Hepatocyte (in vitro differentiated cells): Measurements from ENCODE around the gene TENM4. TPM values are rescaled to one million over a fixed set of nuclear protein-coding genes. Genes with fewer than 3 reads are reported as not detected.

Experiments used
- DNase-seq: peaks from one replicate; pipeline ENCODE4 v3.0.0-alpha.2; 2016; ENCODE audit warnings: low spot score
- H2AFZ ChIP-seq: fragments of 200-600 bp; sonication (generic); 2 replicates; pipeline ENCODE4 v1.6.0; 2016; ENCODE audit warnings: antibody characterized with exemption, mild to moderate bottlenecking
- H3K27ac ChIP-seq: fragments of 200-600 bp; sonication (generic); 2 replicates; pipeline ENCODE4 v1.5.1; 2016; ENCODE audit warnings: mild to moderate bottlenecking
- H3K27me3 ChIP-seq: fragments of 200-600 bp; sonication (generic); 2 replicates; pipeline ENCODE4 v1.6.1; 2016
- H3K36me3 ChIP-seq: fragments of 200-600 bp; sonication (generic); replicated peaks from 2 replicates; pipeline ENCODE4 v1.5.1; 2016; ENCODE audit warnings: low read depth; ENCODE audit not compliant: insufficient read depth
- H3K4me1 ChIP-seq: fragments of 200-600 bp; sonication (generic); 2 replicates; pipeline ENCODE4 v1.5.1; 2016; ENCODE audit warnings: mild to moderate bottlenecking, moderate library complexity; ENCODE audit not compliant: insufficient read depth
- H3K4me2 ChIP-seq: fragments of 200-600 bp; sonication (generic); 2 replicates; pipeline ENCODE4 v1.6.0; 2016
- H3K4me3 ChIP-seq: fragments of 200-600 bp; sonication (generic); 2 replicates; pipeline ENCODE4 v1.5.1; 2016; ENCODE audit warnings: mild to moderate bottlenecking
- H3K79me2 ChIP-seq: fragments of 200-600 bp; sonication (generic); 2 replicates; pipeline ENCODE4 v1.6.0; 2017; ENCODE audit warnings: mild to moderate bottlenecking
- H3K9me2 ChIP-seq: fragments of 200-600 bp; sonication (generic); replicated peaks from 2 replicates; pipeline ENCODE4 v1.6.0; 2017; ENCODE audit warnings: mild to moderate bottlenecking; ENCODE audit not compliant: insufficient read depth
- H3K9me3 ChIP-seq: fragments of 200-600 bp; sonication (generic); 2 replicates; pipeline ENCODE4 v1.5.1; 2016; ENCODE audit warnings: low read depth, mild to moderate bottlenecking
- H4K20me1 ChIP-seq: fragments of 200-600 bp; sonication (generic); 2 replicates; pipeline ENCODE4 v1.6.0; 2016; ENCODE audit warnings: mild to moderate bottlenecking; ENCODE audit not compliant: insufficient read depth, poor library complexity, severe bottlenecking
- CTCF ChIP-seq: fragments of 200-600 bp; sonication (generic); IDR thresholded peaks from 2 replicates; pipeline ENCODE4 v1.5.1; 2016; ENCODE audit warnings: antibody characterized with exemption, mild to moderate bottlenecking; ENCODE audit not compliant: poor library complexity
- EZH2 ChIP-seq: fragments of 200-600 bp; sonication (generic); IDR thresholded peaks from 2 replicates; pipeline ENCODE4 v1.6.1; 2016; ENCODE audit warnings: antibody characterized with exemption, mild to moderate bottlenecking, borderline replicate concordance
- EZH2phosphoT487 ChIP-seq: fragments of 200-600 bp; sonication (generic); IDR thresholded peaks from one replicate; pipeline ENCODE4 v1.6.1; 2018; ENCODE audit warnings: antibody characterized with exemption, mild to moderate bottlenecking, low read depth, moderate library complexity; ENCODE audit not compliant: unreplicated experiment, severe bottlenecking
- WGBS: methylation state at CpG from one replicate; pipeline ENCODE4 v1.1.6; 2016; ENCODE audit warnings: low lambda C conversion rate; ENCODE audit errors: missing lambda C conversion rate; 5-methylcytosine and 5-hydroxymethylcytosine counted together
- polyA plus RNA-seq: library from polyadenylated mRNA; unstranded; fragments of >200 nt; fragmentation: Nextera tagmentation; extraction: Ambion mirVana; gene quantifications from 2 replicates; pipeline ENCODE4 v1.2.1, GENCODE V29; 2016
- total RNA-seq: library from RNA; depleted of rRNA; stranded (reverse); fragments of >200 nt; gene quantifications from 2 replicates; pipeline ENCODE4 v1.2.3, GENCODE V29; 2014

Gene TENM4
- total and polyA plus RNA-seq, 2 experiments from 2014 or later = 18.4 to 18.7 TPM

GRCh38 chr11:78791964-78792363 is 648.9 kb downstream of the TENM4 start:
- TF ChIP-seq CTCF (no peak), EZH2phosphoT487 (no peak), EZH2 (no peak)
- no peak overlapping the region for H3K4me2 ChIP-seq
- H4K20me1 ChIP-seq = no peaks in the 10 kb centered on the region
- H3K9me2 ChIP-seq = no peaks in the 10 kb centered on the region
- no peaks in the 10 kb centered on the region for H3K27me3 ChIP-seq
- H3K4me1 ChIP-seq = peaks cover 5% of the 10 kb centered on the region
- H3K36me3 ChIP-seq = no peaks in the 10 kb centered on the region
- H3K27ac ChIP-seq = peak overlapping the region; percentile 69
- H2AFZ ChIP-seq = no peak overlapping the region
- H3K9me3 ChIP-seq = no peaks in the 10 kb centered on the region
- H3K79me2 ChIP-seq = no peaks in the 10 kb centered on the region
- H3K4me3 ChIP-seq = no peak overlapping the region
- no peak for DNase-seq

GRCh38 chr11:78791254-78791653 is 649.6 kb downstream of the TENM4 start:
- H3K4me1 ChIP-seq = peaks cover 5% of the 10 kb centered on the region
- H3K27ac ChIP-seq = peak overlapping the region; percentile 69
- WGBS = 68% methylated on average over 1 of the region's 1 CpG
- H3K4me3 ChIP-seq = no peak overlapping the region
- H3K9me2 ChIP-seq = no peaks in the 10 kb centered on the region
- H3K9me3 ChIP-seq = no peaks in the 10 kb centered on the region
- no peaks in the 10 kb centered on the region for H3K27me3 ChIP-seq
- no peaks in the 10 kb centered on the region for H3K36me3 ChIP-seq
- no peaks in the 10 kb centered on the region for H4K20me1 ChIP-seq
- no peak overlapping the region for H2AFZ ChIP-seq
- H3K79me2 ChIP-seq = no peaks in the 10 kb centered on the region
- TF ChIP-seq CTCF = no peak
- no peak for TF ChIP-seq EZH2phosphoT487
- no peak overlapping the region for H3K4me2 ChIP-seq
- DNase-seq = peak; percentile 20

GRCh38 chr11:78790784-78791183 is 650.0 kb downstream of the TENM4 start:
- no peaks in the 10 kb centered on the region for H3K36me3 ChIP-seq
- H3K4me1 ChIP-seq = peaks cover 5% of the 10 kb centered on the region
- no peaks in the 10 kb centered on the region for H3K79me2 ChIP-seq
- no peaks in the 10 kb centered on the region for H3K27me3 ChIP-seq
- H4K20me1 ChIP-seq = no peaks in the 10 kb centered on the region
- peak; percentile 45 for DNase-seq
- H3K27ac ChIP-seq = peak overlapping the region; percentile 71
- no peak overlapping the region for H2AFZ ChIP-seq
- H3K4me2 ChIP-seq = no peak overlapping the region
- no peak for TF ChIP-seq CTCF
- TF ChIP-seq EZH2phosphoT487 = no peak
- no peak for TF ChIP-seq EZH2
- no peaks in the 10 kb centered on the region for H3K9me3 ChIP-seq
- H3K4me3 ChIP-seq = no peak overlapping the region
- H3K9me2 ChIP-seq = no peaks in the 10 kb centered on the region

GRCh38 chr11:78789375-78789774 is 651.5 kb downstream of the TENM4 start:
- Histone ChIP-seq H3K4me1 (peaks cover 5% of the 10 kb centered on the region), H3K79me2 (no peaks in the 10 kb centered on the region), H3K4me2 (no peak overlapping the region), H3K9me2 (no peaks in the 10 kb centered on the region), H3K27me3 (no peaks in the 10 kb centered on the region), H3K36me3 (no peaks in the 10 kb centered on the region), H4K20me1 (no peaks in the 10 kb centered on the region), H3K27ac (no peak overlapping the region), H2AFZ (no peak overlapping the region), H3K4me3 (no peak overlapping the region), H3K9me3 (no peaks in the 10 kb centered on the region)
- DNase-seq = peak; percentile 8
- WGBS = 89% methylated on average over 1 of the region's 1 CpG
- TF ChIP-seq CTCF (no peak), EZH2phosphoT487 (no peak), EZH2 (no peak)
